ENCODE measurements around the gene GJA1. TPM values are rescaled to one million over a fixed set of nuclear protein-coding genes. Genes with fewer than 3 reads are reported as not detected.

Gene GJA1
- total and polyA plus RNA-seq, 2 of the 4 experiments (the other 2 are of a cell fraction) = 180 to 323 TPM

DNA sequence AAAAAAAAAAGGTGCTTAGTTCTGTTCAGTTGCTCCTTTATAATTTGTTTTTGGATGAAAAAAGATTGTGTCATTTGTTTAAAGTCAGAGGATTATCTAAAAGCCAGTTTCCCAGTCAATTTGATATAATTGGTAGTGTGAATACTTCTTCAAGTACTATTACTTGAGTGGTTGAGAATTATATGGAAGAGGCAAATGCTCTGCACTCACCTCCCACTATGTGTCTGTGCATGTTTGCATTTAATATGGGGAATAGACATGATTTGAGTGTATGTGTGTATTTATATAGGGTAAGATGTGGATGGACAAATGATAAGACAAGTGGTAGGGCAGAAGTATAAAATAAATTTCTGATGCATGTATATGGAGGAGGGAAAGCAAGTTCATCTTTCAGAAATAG is 15.8 kb downstream of the GJA1 start:
- in situ Hi-C loops (cut with MboI; ENCODE audit: low sequenced_read_pairs) (no loop called here), dilution Hi-C loops (cut with HindIII; ENCODE audit: low sequenced_read_pairs, unreplicated experiment) (no loop called here)
- TF ChIP-seq MAFK (IDR thresholded peaks at IDR 0.05; ENCODE audit: low read depth, low read length) (no peak), RCOR1 (IDR thresholded peaks at IDR 0.05; ENCODE audit: insufficient replicate concordance, low read length) (no peak), FOS (IDR thresholded peaks at IDR 0.05; ENCODE audit: low read depth, low read length) (no peak), SMC3 (IDR thresholded peaks at IDR 0.05; ENCODE audit: low read depth, low read length) (no peak), POLR2A (IDR thresholded peaks at IDR 0.05; ENCODE audit: low read depth, low read length) (no peak), RAD21 (IDR thresholded peaks at IDR 0.05; ENCODE audit: low read length) (no peak), CEBPB (IDR thresholded peaks at IDR 0.05; ENCODE audit: low read depth, low read length) (no peak), BHLHE40 (IDR thresholded peaks at IDR 0.05; ENCODE audit: low read depth, low read length) (no peak), MXI1 (IDR thresholded peaks at IDR 0.05; ENCODE audit: borderline replicate concordance, low read depth, low read length) (no peak), CHD1 (IDR thresholded peaks at IDR 0.05; ENCODE audit: low read depth, low read length) (no peak), USF2 (IDR thresholded peaks at IDR 0.05; ENCODE audit: low read depth, low read length) (no peak), RFX5 (IDR thresholded peaks at IDR 0.05; ENCODE audit: low read depth, low read length) (no peak), NFE2L2 (IDR thresholded peaks at IDR 0.05; ENCODE audit: low read depth, low read length) (no peak), MAZ (IDR thresholded peaks at IDR 0.05; ENCODE audit: borderline replicate concordance, low read depth, low read length) (no peak)
- TF ChIP-seq, protein P1, sequence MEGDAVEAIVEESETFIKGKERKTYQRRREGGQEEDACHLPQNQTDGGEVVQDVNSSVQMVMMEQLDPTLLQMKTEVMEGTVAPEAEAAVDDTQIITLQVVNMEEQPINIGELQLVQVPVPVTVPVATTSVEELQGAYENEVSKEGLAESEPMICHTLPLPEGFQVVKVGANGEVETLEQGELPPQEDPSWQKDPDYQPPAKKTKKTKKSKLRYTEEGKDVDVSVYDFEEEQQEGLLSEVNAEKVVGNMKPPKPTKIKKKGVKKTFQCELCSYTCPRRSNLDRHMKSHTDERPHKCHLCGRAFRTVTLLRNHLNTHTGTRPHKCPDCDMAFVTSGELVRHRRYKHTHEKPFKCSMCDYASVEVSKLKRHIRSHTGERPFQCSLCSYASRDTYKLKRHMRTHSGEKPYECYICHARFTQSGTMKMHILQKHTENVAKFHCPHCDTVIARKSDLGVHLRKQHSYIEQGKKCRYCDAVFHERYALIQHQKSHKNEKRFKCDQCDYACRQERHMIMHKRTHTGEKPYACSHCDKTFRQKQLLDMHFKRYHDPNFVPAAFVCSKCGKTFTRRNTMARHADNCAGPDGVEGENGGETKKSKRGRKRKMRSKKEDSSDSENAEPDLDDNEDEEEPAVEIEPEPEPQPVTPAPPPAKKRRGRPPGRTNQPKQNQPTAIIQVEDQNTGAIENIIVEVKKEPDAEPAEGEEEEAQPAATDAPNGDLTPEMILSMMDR (conservative IDR thresholded peaks at IDR 0.05; ENCODE audit: low read depth, low read length) = no peak
- TF ChIP-seq, protein P2, sequence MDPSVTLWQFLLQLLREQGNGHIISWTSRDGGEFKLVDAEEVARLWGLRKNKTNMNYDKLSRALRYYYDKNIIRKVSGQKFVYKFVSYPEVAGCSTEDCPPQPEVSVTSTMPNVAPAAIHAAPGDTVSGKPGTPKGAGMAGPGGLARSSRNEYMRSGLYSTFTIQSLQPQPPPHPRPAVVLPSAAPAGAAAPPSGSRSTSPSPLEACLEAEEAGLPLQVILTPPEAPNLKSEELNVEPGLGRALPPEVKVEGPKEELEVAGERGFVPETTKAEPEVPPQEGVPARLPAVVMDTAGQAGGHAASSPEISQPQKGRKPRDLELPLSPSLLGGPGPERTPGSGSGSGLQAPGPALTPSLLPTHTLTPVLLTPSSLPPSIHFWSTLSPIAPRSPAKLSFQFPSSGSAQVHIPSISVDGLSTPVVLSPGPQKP (IDR thresholded peaks at IDR 0.05; ENCODE audit: borderline replicate concordance, low read depth, low read length) = no peak

More for the DNA sequence above, 15.8 kb downstream of the GJA1 start:
- Histone ChIP-seq H4K20me1 (ENCODE audit: insufficient read depth, low read length) (peaks cover 20% of the 10 kb centered on the region; the same call in 1 of the 2 replicates), H3K4me3 (ENCODE audit: insufficient read depth, low read depth, low read length) (no peak overlapping the region), H2BK120ac (ENCODE audit: low read depth, low read length) (no peak overlapping the region), H3K4ac (ENCODE audit: low read depth, low read length) (no peak overlapping the region), H4K5ac (ENCODE audit: low read depth, low read length) (no peak overlapping the region), H3K4me2 (ENCODE audit: low read depth, low read length) (no peak overlapping the region), H3K9ac (ENCODE audit: low read depth, low read length) (no peak overlapping the region), H4K91ac (ENCODE audit: insufficient read depth, low read depth, low read length) (no peak overlapping the region), H3K79me1 (ENCODE audit: low read depth in 1 of 2, low read length in 2 of 2) (peaks cover 13 to 29% of the 10 kb centered on the region in 2 experiments; a peak in 3 of 4 replicates), H2AK5ac (ENCODE audit: low read depth, low read length) (no peak overlapping the region), H3K14ac (replicated peaks; ENCODE audit: low read depth, low read length) (no peak overlapping the region), H3K27me3 (ENCODE audit: control insufficient read depth, insufficient read depth, low read length) (no peaks in the 10 kb centered on the region), H2BK15ac (ENCODE audit: low read depth, low read length) (no peak overlapping the region), H3K9me1 (ENCODE audit: insufficient read depth, low read length) (0 out of 2 replicates have a peak, but pooled peaks cover 6% of the 10 kb centered on the region), H3K9me3 (ENCODE audit: control insufficient read depth, insufficient read depth, low read length) (no peaks in the 10 kb centered on the region), H3K23ac (ENCODE audit: low read depth, low read length) (no peak overlapping the region), H3K4me1 (ENCODE audit: control insufficient read depth, insufficient read depth, low read length) (0 out of 2 replicates have a peak, but pooled peaks cover 3% of the 10 kb centered on the region), H3K27ac (ENCODE audit: insufficient read depth, low read length) (no peak overlapping the region), H3K18ac (ENCODE audit: low read depth, low read length) (no peak overlapping the region), H3K56ac (ENCODE audit: extremely low read depth, insufficient read depth, low read length) (no peak overlapping the region), H2AK9ac (replicated peaks; ENCODE audit: low read depth, low read length, poor library complexity) (no peak overlapping the region), H3K36me3 (ENCODE audit: control insufficient read depth, insufficient read depth, low read length) (peaks cover 20% of the 10 kb centered on the region), H2BK20ac (ENCODE audit: low read depth, low read length) (no peak overlapping the region), H2AFZ (replicated peaks; ENCODE audit: low read length, poor library complexity) (no peak overlapping the region), H2BK5ac (ENCODE audit: low read depth, low read length, poor library complexity, severe bottlenecking) (no peak overlapping the region), H4K8ac (ENCODE audit: low read depth in 2 of 2, low read length in 2 of 2) (no peak overlapping the region)
- POLR2A ChIA-PET (ENCODE audit: unreplicated experiment) = no interaction called here
- ATAC-seq (ENCODE audit: low read depth) = peak; percentile 19; the same call in 1 of the 2 replicates
- intact Hi-C loops (cut with micrococcal nuclease) = no loop called here
- BruUV-seq (replicated peaks) = no TSS peak
- no peak for DNase-seq
- CTCF ChIA-PET = no interaction called here

All from IMR-90 (cell line).